ENCODE data around the gene DOK3. TPM values are rescaled to one million over a fixed set of nuclear protein-coding genes. Genes with fewer than 3 reads are reported as not detected.

DOK3 gene
- total and polyA plus RNA-seq, 10 of the 15 experiments (the other 5 are each of a cell fraction or from before 2014, with no cell fraction given), result 6.6 to 107 (median 52.1) TPM

Other genes with a start within 250 kb of the DOK3 start
Only the 7 nearest of the 16 such genes appear.
- gene GRK6, start 83.2 kb downstream of the DOK3 start, total RNA-seq (2014; rRNA removed), result 82.3 and 90.7 TPM in 2 replicates
- 43.6 and 46.7 TPM in 2 replicates for gene GRK6, start 83.2 kb downstream of the DOK3 start, total RNA-seq (2014; rRNA removed; fragmentation: Illumina TruSeq; extraction: Trizol)
- gene GRK6, start 83.2 kb downstream of the DOK3 start, total RNA-seq (2021), result 118 and 124 TPM in 2 replicates
- gene GRK6, start 83.2 kb downstream of the DOK3 start, polyA plus RNA-seq (2011; rRNA removed), result 28.1 and 38.1 TPM in 2 replicates
- gene GRK6, start 83.2 kb downstream of the DOK3 start, polyA plus RNA-seq (2014; fragmentation: Illumina TruSeq; extraction: Trizol), result 8.6 and 31.1 TPM in 2 replicates
- gene GRK6, start 83.2 kb downstream of the DOK3 start, polyA plus RNA-seq (2014; fragmentation: Nextera tagmentation; extraction: Ambion mirVana), result 1 to 10 TPM in 1 of 2 experiments, under 1 TPM in 1; 0.79 to 2.6 TPM
- 78.2 and 85.5 TPM in 2 replicates for gene GRK6, start 83.2 kb downstream of the DOK3 start, polyA plus RNA-seq (2014; rRNA removed)
- gene GRK6, start 83.2 kb downstream of the DOK3 start, polyA plus RNA-seq (2016; fragmentation: Nextera tagmentation; extraction: Ambion mirVana), result 10 to 100 TPM; 13.5 to 45.1 TPM
- gene PRR7, start 63.0 kb downstream of the DOK3 start, total RNA-seq (2014; rRNA removed), result 12.0 and 15.3 TPM in 2 replicates
- 0.40 and 0.60 TPM in 2 replicates for gene PRR7, start 63.0 kb downstream of the DOK3 start, total RNA-seq (2014; rRNA removed; fragmentation: Illumina TruSeq; extraction: Trizol)
- 15.7 and 15.9 TPM in 2 replicates for gene PRR7, start 63.0 kb downstream of the DOK3 start, total RNA-seq (2021)
- gene PRR7, start 63.0 kb downstream of the DOK3 start, polyA plus RNA-seq (2011; rRNA removed), result 0.89 and 3.9 TPM in 2 replicates
- 0.09 TPM in 1 of 2 replicates, not detected in the other for gene PRR7, start 63.0 kb downstream of the DOK3 start, polyA plus RNA-seq (2014; fragmentation: Illumina TruSeq; extraction: Trizol)
- not detected for gene PRR7, start 63.0 kb downstream of the DOK3 start, polyA plus RNA-seq (2014; fragmentation: Nextera tagmentation; extraction: Ambion mirVana)
- gene PRR7, start 63.0 kb downstream of the DOK3 start, polyA plus RNA-seq (2014; rRNA removed), result 18.8 and 21.0 TPM in 2 replicates
- gene PRR7, start 63.0 kb downstream of the DOK3 start, polyA plus RNA-seq (2016; fragmentation: Nextera tagmentation; extraction: Ambion mirVana), result 1 to 10 TPM; 4.6 TPM
- gene DBN1, start 36.2 kb downstream of the DOK3 start, total RNA-seq (2014; rRNA removed), result 36.0 and 42.0 TPM in 2 replicates
- 16.8 and 19.2 TPM in 2 replicates for gene DBN1, start 36.2 kb downstream of the DOK3 start, total RNA-seq (2014; rRNA removed; fragmentation: Illumina TruSeq; extraction: Trizol)
- gene DBN1, start 36.2 kb downstream of the DOK3 start, total RNA-seq (2021), result 75.4 and 81.0 TPM in 2 replicates
- gene DBN1, start 36.2 kb downstream of the DOK3 start, polyA plus RNA-seq (2011; rRNA removed), result 10.0 and 14.1 TPM in 2 replicates
- gene DBN1, start 36.2 kb downstream of the DOK3 start, polyA plus RNA-seq (2014; fragmentation: Illumina TruSeq; extraction: Trizol), result 3.2 and 15.9 TPM in 2 replicates
- under 1 TPM; 0.18 to 0.62 TPM for gene DBN1, start 36.2 kb downstream of the DOK3 start, polyA plus RNA-seq (2014; fragmentation: Nextera tagmentation; extraction: Ambion mirVana)
- gene DBN1, start 36.2 kb downstream of the DOK3 start, polyA plus RNA-seq (2014; rRNA removed), result 49.0 and 58.5 TPM in 2 replicates
- 10 to 100 TPM; 36.5 to 38.0 TPM for gene DBN1, start 36.2 kb downstream of the DOK3 start, polyA plus RNA-seq (2016; fragmentation: Nextera tagmentation; extraction: Ambion mirVana)
- 15.5 and 18.2 TPM in 2 replicates for gene PDLIM7, start 12.2 kb downstream of the DOK3 start, total RNA-seq (2014; rRNA removed)
- gene PDLIM7, start 12.2 kb downstream of the DOK3 start, total RNA-seq (2014; rRNA removed; fragmentation: Illumina TruSeq; extraction: Trizol), result 6.2 and 7.6 TPM in 2 replicates
- gene PDLIM7, start 12.2 kb downstream of the DOK3 start, total RNA-seq (2021), result 30.3 and 36.6 TPM in 2 replicates
- gene PDLIM7, start 12.2 kb downstream of the DOK3 start, polyA plus RNA-seq (2011; rRNA removed), result 10.2 and 23.1 TPM in 2 replicates
- 1.1 and 5.1 TPM in 2 replicates for gene PDLIM7, start 12.2 kb downstream of the DOK3 start, polyA plus RNA-seq (2014; fragmentation: Illumina TruSeq; extraction: Trizol)
- gene PDLIM7, start 12.2 kb downstream of the DOK3 start, polyA plus RNA-seq (2014; fragmentation: Nextera tagmentation; extraction: Ambion mirVana), result 1 to 10 TPM in 1 of 2 experiments, under 1 TPM in 1; 0.82 to 2.3 TPM
- 33.3 and 47.9 TPM in 2 replicates for gene PDLIM7, start 12.2 kb downstream of the DOK3 start, polyA plus RNA-seq (2014; rRNA removed)
- gene PDLIM7, start 12.2 kb downstream of the DOK3 start, polyA plus RNA-seq (2016; fragmentation: Nextera tagmentation; extraction: Ambion mirVana), result 10 to 100 TPM; 35.3 to 35.8 TPM
- gene DDX41, start 7.1 kb upstream of the DOK3 start, total RNA-seq (2014; rRNA removed), result 184 and 215 TPM in 2 replicates
- gene DDX41, start 7.1 kb upstream of the DOK3 start, total RNA-seq (2014; rRNA removed; fragmentation: Illumina TruSeq; extraction: Trizol), result 56.3 and 59.3 TPM in 2 replicates
- gene DDX41, start 7.1 kb upstream of the DOK3 start, total RNA-seq (2021), result 136 and 149 TPM in 2 replicates
- gene DDX41, start 7.1 kb upstream of the DOK3 start, polyA plus RNA-seq (2011; rRNA removed), result 83.0 and 114 TPM in 2 replicates
- gene DDX41, start 7.1 kb upstream of the DOK3 start, polyA plus RNA-seq (2014; fragmentation: Illumina TruSeq; extraction: Trizol), result 36.1 and 59.5 TPM in 2 replicates
- gene DDX41, start 7.1 kb upstream of the DOK3 start, polyA plus RNA-seq (2014; fragmentation: Nextera tagmentation; extraction: Ambion mirVana), result 10 to 100 TPM; 32.7 to 67.6 TPM
- gene DDX41, start 7.1 kb upstream of the DOK3 start, polyA plus RNA-seq (2014; rRNA removed), result 176 and 216 TPM in 2 replicates
- gene DDX41, start 7.1 kb upstream of the DOK3 start, polyA plus RNA-seq (2016; fragmentation: Nextera tagmentation; extraction: Ambion mirVana), result 100 to 1,000 TPM in 1 of 2 experiments, 10 to 100 TPM in 1; 85.9 to 101 TPM
- gene FAM193B, start 44.7 kb upstream of the DOK3 start, total RNA-seq (2014; rRNA removed), result 29.3 and 32.4 TPM in 2 replicates
- 22.6 and 26.2 TPM in 2 replicates for gene FAM193B, start 44.7 kb upstream of the DOK3 start, total RNA-seq (2014; rRNA removed; fragmentation: Illumina TruSeq; extraction: Trizol)
- gene FAM193B, start 44.7 kb upstream of the DOK3 start, total RNA-seq (2021), result 34.3 and 47.0 TPM in 2 replicates
- gene FAM193B, start 44.7 kb upstream of the DOK3 start, polyA plus RNA-seq (2011; rRNA removed), result 26.7 and 37.8 TPM in 2 replicates
- gene FAM193B, start 44.7 kb upstream of the DOK3 start, polyA plus RNA-seq (2014; fragmentation: Illumina TruSeq; extraction: Trizol), result 10.7 and 27.6 TPM in 2 replicates
- gene FAM193B, start 44.7 kb upstream of the DOK3 start, polyA plus RNA-seq (2014; fragmentation: Nextera tagmentation; extraction: Ambion mirVana), result 10 to 100 TPM in 1 of 2 experiments, 1 to 10 TPM in 1; 3.3 to 11.1 TPM
- gene FAM193B, start 44.7 kb upstream of the DOK3 start, polyA plus RNA-seq (2014; rRNA removed), result 44.1 and 51.8 TPM in 2 replicates
- 10 to 100 TPM in 1 of 2 experiments, 1 to 10 TPM in 1; 9.0 to 14.5 TPM for gene FAM193B, start 44.7 kb upstream of the DOK3 start, polyA plus RNA-seq (2016; fragmentation: Nextera tagmentation; extraction: Ambion mirVana)
- 36.2 and 44.8 TPM in 2 replicates for gene TMED9, start 82.4 kb upstream of the DOK3 start, total RNA-seq (2014; rRNA removed)
- gene TMED9, start 82.4 kb upstream of the DOK3 start, total RNA-seq (2014; rRNA removed; fragmentation: Illumina TruSeq; extraction: Trizol), result 40.3 and 44.9 TPM in 2 replicates
- 121 and 127 TPM in 2 replicates for gene TMED9, start 82.4 kb upstream of the DOK3 start, total RNA-seq (2021)
- gene TMED9, start 82.4 kb upstream of the DOK3 start, polyA plus RNA-seq (2011; rRNA removed), result 96.0 and 138 TPM in 2 replicates
- 41.8 and 89.6 TPM in 2 replicates for gene TMED9, start 82.4 kb upstream of the DOK3 start, polyA plus RNA-seq (2014; fragmentation: Illumina TruSeq; extraction: Trizol)
- gene TMED9, start 82.4 kb upstream of the DOK3 start, polyA plus RNA-seq (2014; fragmentation: Nextera tagmentation; extraction: Ambion mirVana), result 10 to 100 TPM; 35.7 to 46.6 TPM
- 144 and 157 TPM in 2 replicates for gene TMED9, start 82.4 kb upstream of the DOK3 start, polyA plus RNA-seq (2014; rRNA removed)
- 100 to 1,000 TPM; 125 to 136 TPM for gene TMED9, start 82.4 kb upstream of the DOK3 start, polyA plus RNA-seq (2016; fragmentation: Nextera tagmentation; extraction: Ambion mirVana)

All from GM12878 (cell line).